ENCODE results near the gene CYP26C1. TPM values are rescaled to one million over a fixed set of nuclear protein-coding genes. Genes with fewer than 3 reads are reported as not detected.
A peak's percentile ranks its signal among the peaks of the same experiment; 100 is the strongest.

Gene CYP26C1
- total and polyA plus RNA-seq, 9 of the 15 experiments (the other 6 are each of a cell fraction or from before 2014, with no cell fraction given) = 0.07 to 0.09 (median 0.07) TPM; not detected in 6

- ChIA-PET POLR2A (interaction anchor here (0.6 kb wide), 4 partner anchors 12 to 373 kb away, joined by 3 to 5 read pairs (median 4); no protein-coding TSS in a partner anchor), CTCF (ENCODE audit: low intra/inter-chr PET ratio) (no interaction called here)
- Histone ChIP-seq H3K27ac (ENCODE audit: extremely low read depth, low read depth, low read length) (peak overlapping the region; percentile 80), H3K27me3 (ENCODE audit: control insufficient read depth in 2 of 2, insufficient read depth in 2 of 2, low read length in 2 of 2) (no peaks in the 10 kb centered on the region), H3K4me3 (peak overlapping the region; percentile 31), H3K9ac (ENCODE audit: insufficient read depth in 1 of 2, low read depth in 2 of 2, low read length in 2 of 2) (peak overlapping the region; percentile 74 to 82), H3K9me3 (replicated peaks; ENCODE audit: control insufficient read depth, insufficient read depth, low read depth, low read length) (peaks cover 2% of the 10 kb centered on the region; the same call in 1 of the 2 replicates), H4K20me1 (replicated peaks; ENCODE audit: control insufficient read depth, insufficient read depth, low read length) (no peaks in the 10 kb centered on the region), H2AFZ (ENCODE audit: low read depth, low read length) (peak overlapping the region; percentile 86), H3K4me1 (replicated peaks in 1 of 2; ENCODE audit: control insufficient read depth in 2 of 2, insufficient read depth in 2 of 2, low read length in 2 of 2) (peaks cover 25 to 67% of the 10 kb centered on the region in 2 experiments; a peak in 4 of 5 replicates), H3K4me2 (ENCODE audit: insufficient read depth, low read length) (peak overlapping the region; percentile 75), H3K9me1 (ENCODE audit: control insufficient read depth, insufficient read depth, low read length) (no peaks in the 10 kb centered on the region), H3K79me2 (ENCODE audit: control insufficient read depth, insufficient read depth, low read length) (no peaks in the 10 kb centered on the region), H3K36me3 (ENCODE audit: control insufficient read depth, insufficient read depth, low read length) (no peaks in the 10 kb centered on the region)
- DNase-seq (ENCODE audit: extremely low read depth in 1 of 4, low spot score in 3 of 4) (no peak), FAIRE-seq (no peak), ATAC-seq (peak; percentile 7)
- 16% methylated on average over 12 of the region's 27 CpGs for WGBS (ENCODE audit: insufficient coverage, low coverage, missing lambda C conversion rate)
- intact Hi-C loops (cut with micrococcal nuclease) (loop anchor here (10.0 kb wide), 1 partner anchor 477 kb away; the partner anchor contains the start of gene KIF11), in situ Hi-C loops (cut with MboI) (no loop called here)
- BruUV-seq (replicated peaks) = TSS peak; percentile 92
- TF ChIP-seq IRF1 (CRISPR knock-in tag; IDR thresholded peaks at IDR 0.05; ENCODE audit: borderline replicate concordance) (no peak), CHD1 (IDR thresholded peaks at IDR 0.05; ENCODE audit: low read length) (peak; percentile 38), HNRNPLL (IDR thresholded peaks at IDR 0.05; ENCODE audit: low read depth, low read length, poor library complexity, severe bottlenecking) (no peak), ZNF764 (CRISPR knock-in tag; IDR thresholded peaks at IDR 0.05; ENCODE audit: low read depth) (no peak), NFRKB (IDR thresholded peaks at IDR 0.05; ENCODE audit: low read depth) (peak; percentile 67; the same call in 1 of the 2 replicates), CTCF (IDR thresholded peaks at IDR 0.05 in 2 of 3, conservative IDR thresholded peaks at IDR 0.05 in 1 of 3; ENCODE audit: insufficient read depth in 2 of 3, low read depth in 1 of 3, low read length in 3 of 3) (no peak), KLF1 (tag; IDR thresholded peaks at IDR 0.05) (no peak), EZH2 (IDR thresholded peaks at IDR 0.05; ENCODE audit: borderline replicate concordance, low read depth, low read length) (no peak), CHD2 (IDR thresholded peaks at IDR 0.05; ENCODE audit: low read depth, low read length) (peak; percentile 69; the same call in 1 of the 2 replicates), NELFE (IDR thresholded peaks at IDR 0.05; ENCODE audit: insufficient read depth, insufficient read length) (no peak), ZNF274 (IDR thresholded peaks at IDR 0.05; ENCODE audit: borderline replicate concordance, low read depth, low read length) (no peak), SMARCC2 (IDR thresholded peaks at IDR 0.05; ENCODE audit: low read depth) (no peak), CUX1 (CRISPR knock-in tag; IDR thresholded peaks at IDR 0.05) (no peak)
Observed at GRCh38 chr10:93072225-93072712, 11.7 kb downstream of the CYP26C1 start.

All from K562 (cell line).